Lung (tissue), 12 donors: ENCODE data around the gene NAALADL2. TPM values are rescaled to one million over a fixed set of nuclear protein-coding genes. Genes with fewer than 3 reads are reported as not detected.

Experiments
- ATAC-seq: fragments of 200-7000 bp; cut with Tn5 transposase; one replicate; pipeline ENCODE4 v1.9.1; 2020; ENCODE audit warnings: moderate number of reproducible peaks; ENCODE audit not compliant: insufficient read depth, low FRiP score
- DNase-seq, 3 donors: peaks; one replicate each; pipeline ENCODE4 v3.0.0-alpha.2; 2013 to 2017
- H3K27ac ChIP-seq, 2 donors: one replicate each; pipeline ENCODE4 v1.5.1; 2013; ENCODE audit warnings: mild to moderate bottlenecking in 2 of 2, moderate library complexity in 2 of 2, control low read depth in 1 of 2, inconsistent platforms in 1 of 2, low read depth in 1 of 2, low read length in 1 of 2
- H3K27me3 ChIP-seq, 3 donors: one replicate each; pipeline ENCODE4 v1.5.1; 2013; ENCODE audit warnings: low read length in 2 of 3; ENCODE audit not compliant: control insufficient read depth in 3 of 3, insufficient read depth in 3 of 3
- H3K36me3 ChIP-seq, 4 donors: one replicate each; pipeline ENCODE4 v1.5.1; 2013; ENCODE audit warnings: low read length in 4 of 4, mild to moderate bottlenecking in 1 of 4, moderate library complexity in 1 of 4; ENCODE audit not compliant: control insufficient read depth in 4 of 4, insufficient read depth in 4 of 4
- H3K4me1 ChIP-seq, 5 donors: one replicate each; pipeline ENCODE4 v1.5.1; 2013; ENCODE audit warnings: low read length in 5 of 5, mild to moderate bottlenecking in 2 of 5, moderate library complexity in 1 of 5; ENCODE audit not compliant: control insufficient read depth in 5 of 5, insufficient read depth in 5 of 5
- H3K4me3 ChIP-seq: one replicate; pipeline ENCODE4 v1.5.1; 2013; ENCODE audit warnings: mild to moderate bottlenecking, control low read depth, moderate library complexity
- H3K9ac ChIP-seq, 2 donors: one replicate each; pipeline ENCODE4 v1.5.1; 2013; ENCODE audit warnings: low read length in 2 of 2, control low read depth in 1 of 2; ENCODE audit not compliant: insufficient read depth in 1 of 2
- H3K9me3 ChIP-seq, 4 donors: one replicate each; pipeline ENCODE4 v1.5.1; 2013; ENCODE audit warnings: low read length in 3 of 4, mild to moderate bottlenecking in 1 of 4, moderate library complexity in 1 of 4; ENCODE audit not compliant: control insufficient read depth in 4 of 4, insufficient read depth in 3 of 4
- WGBS, 2 donors: extraction: QIAGEN DNeasy Blood & Tissue Kit; methylation state at CpG; one replicate each; pipeline ENCODE4 v1.1.7; 2013; 5-methylcytosine and 5-hydroxymethylcytosine counted together
- polyA plus RNA-seq, 2 donors: library from polyadenylated mRNA; stranded (reverse); fragments of 200-250 nt; gene quantifications; one replicate each; pipeline ENCODE4 v1.2.1, GENCODE V29; 2013
- total RNA-seq, 2 donors: library from RNA; depleted of rRNA in 1 of 2; stranded (reverse); fragments of >200 nt in 1 of 2; gene quantifications; one replicate each; pipeline ENCODE4 v1.2.1, GENCODE V29; 2014 to 2021
- TF ChIP-seq, protein P1 (sequence below): IDR thresholded peaks from 2 replicates; pipeline ENCODE4 v1.5.1; 2012; ENCODE audit warnings: mild to moderate bottlenecking; ENCODE audit errors: control extremely low read depth, extremely low read depth
- donor health status: control.
- donor health status: control.
- donor health status: Bipolar disorder and iron deficiency.
- donor health status: healthy.
- donor health status: DM: yes; HTN: yes; CAD: no.

NAALADL2 gene
- total and polyA plus RNA-seq, 4 donors: 0.49 to 46.7 (median 4.7) TPM

DNA sequence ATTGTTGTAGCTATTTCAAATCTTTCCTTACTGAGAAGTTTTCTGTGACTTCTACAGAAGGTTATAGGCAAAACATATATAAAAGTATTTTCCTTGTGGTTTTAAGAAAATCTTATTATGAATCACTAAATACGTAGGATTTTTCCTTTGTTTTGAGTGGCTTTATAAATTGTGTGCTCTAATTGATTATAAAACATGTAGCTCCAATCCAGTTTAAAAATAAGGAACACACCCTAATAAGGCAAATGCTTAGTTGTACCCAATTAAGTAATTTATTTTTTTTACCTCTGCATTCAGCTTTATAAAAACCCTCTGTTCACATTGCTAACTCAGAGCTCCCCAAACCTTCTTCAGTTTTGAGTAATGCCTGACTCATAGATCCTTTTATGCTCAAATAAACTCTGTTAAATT lies 408.0 kb downstream of the NAALADL2 start:
- H3K27me3 ChIP-seq: no peaks in the 10 kb centered on the region
- TF ChIP-seq, protein P1, sequence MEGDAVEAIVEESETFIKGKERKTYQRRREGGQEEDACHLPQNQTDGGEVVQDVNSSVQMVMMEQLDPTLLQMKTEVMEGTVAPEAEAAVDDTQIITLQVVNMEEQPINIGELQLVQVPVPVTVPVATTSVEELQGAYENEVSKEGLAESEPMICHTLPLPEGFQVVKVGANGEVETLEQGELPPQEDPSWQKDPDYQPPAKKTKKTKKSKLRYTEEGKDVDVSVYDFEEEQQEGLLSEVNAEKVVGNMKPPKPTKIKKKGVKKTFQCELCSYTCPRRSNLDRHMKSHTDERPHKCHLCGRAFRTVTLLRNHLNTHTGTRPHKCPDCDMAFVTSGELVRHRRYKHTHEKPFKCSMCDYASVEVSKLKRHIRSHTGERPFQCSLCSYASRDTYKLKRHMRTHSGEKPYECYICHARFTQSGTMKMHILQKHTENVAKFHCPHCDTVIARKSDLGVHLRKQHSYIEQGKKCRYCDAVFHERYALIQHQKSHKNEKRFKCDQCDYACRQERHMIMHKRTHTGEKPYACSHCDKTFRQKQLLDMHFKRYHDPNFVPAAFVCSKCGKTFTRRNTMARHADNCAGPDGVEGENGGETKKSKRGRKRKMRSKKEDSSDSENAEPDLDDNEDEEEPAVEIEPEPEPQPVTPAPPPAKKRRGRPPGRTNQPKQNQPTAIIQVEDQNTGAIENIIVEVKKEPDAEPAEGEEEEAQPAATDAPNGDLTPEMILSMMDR: no peak
- ATAC-seq (no peak), DNase-seq (no peak)
- H3K4me1 ChIP-seq: peaks cover 0 to 6% (median 0%) of the 10 kb centered on the region in 5 donors
- no peaks in the 10 kb centered on the region for H3K36me3 ChIP-seq
- WGBS, 2 donors: 92% methylated on average over 1 of the region's 1 CpG
- H3K9ac ChIP-seq: no peak overlapping the region
- no peak overlapping the region for H3K4me3 ChIP-seq
- H3K9me3 ChIP-seq: no peaks in the 10 kb centered on the region
- no peak overlapping the region for H3K27ac ChIP-seq

DNA sequence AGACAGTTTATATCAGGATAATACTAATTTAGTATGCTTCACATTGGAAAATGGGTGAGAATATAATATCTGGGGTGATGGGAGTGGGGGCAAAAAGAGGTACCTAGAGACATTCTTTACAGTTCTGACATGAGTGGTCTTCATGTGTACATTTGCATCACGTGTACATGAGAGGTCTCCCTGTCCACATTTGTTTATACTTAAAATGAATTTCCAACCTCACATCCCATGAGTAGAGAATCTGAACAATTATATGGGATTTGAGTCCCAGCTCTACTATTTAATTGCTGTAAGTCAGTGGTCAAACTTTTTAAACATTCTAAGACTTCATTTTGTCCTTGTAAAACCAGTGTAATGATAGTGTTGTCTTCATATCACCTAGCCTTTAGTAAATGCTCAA lies 408.4 kb downstream of the NAALADL2 start:
- Histone ChIP-seq H3K9ac (no peak overlapping the region), H3K4me3 (no peak overlapping the region), H3K27ac (no peak overlapping the region), H3K4me1 (peaks cover 0 to 6% (median 0%) of the 10 kb centered on the region in 5 donors), H3K36me3 (no peaks in the 10 kb centered on the region), H3K9me3 (no peaks in the 10 kb centered on the region), H3K27me3 (no peaks in the 10 kb centered on the region)
- ATAC-seq (no peak), DNase-seq (no peak)
- 0 to 37% methylated on average over 1 of the region's 1 CpG for WGBS, 2 donors
- TF ChIP-seq, protein P1: no peak

DNA sequence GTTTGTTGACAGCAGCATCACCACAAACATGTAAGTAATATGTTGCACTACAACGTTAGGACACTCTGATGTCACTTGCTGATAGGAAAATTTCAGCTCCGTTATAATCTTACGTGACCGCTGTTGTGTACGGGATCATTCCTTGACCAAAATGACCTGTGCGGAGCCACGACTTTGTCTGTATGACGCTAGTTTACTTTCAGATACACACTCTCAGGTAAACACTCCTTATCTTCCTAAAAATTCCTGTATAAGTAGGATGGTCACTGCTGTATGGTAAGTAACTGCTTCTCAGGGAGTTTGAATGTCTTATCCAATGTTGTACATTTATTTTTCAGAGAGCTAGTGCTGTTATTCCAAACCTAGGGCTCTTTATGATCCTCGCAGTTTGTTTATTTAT lies 410.3 kb downstream of the NAALADL2 start:
- TF ChIP-seq, protein P1: no peak
- DNase-seq (no peak), ATAC-seq (no peak)
- Histone ChIP-seq H3K27me3 (no peaks in the 10 kb centered on the region), H3K36me3 (no peaks in the 10 kb centered on the region), H3K9ac (no peak overlapping the region), H3K27ac (no peak overlapping the region), H3K4me3 (no peak overlapping the region), H3K9me3 (no peaks in the 10 kb centered on the region), H3K4me1 (peaks cover 0 to 6% (median 3%) of the 10 kb centered on the region in 5 donors)
- 92 to 93% methylated on average over 9 of the region's 9 CpGs for WGBS, 2 donors

DNA sequence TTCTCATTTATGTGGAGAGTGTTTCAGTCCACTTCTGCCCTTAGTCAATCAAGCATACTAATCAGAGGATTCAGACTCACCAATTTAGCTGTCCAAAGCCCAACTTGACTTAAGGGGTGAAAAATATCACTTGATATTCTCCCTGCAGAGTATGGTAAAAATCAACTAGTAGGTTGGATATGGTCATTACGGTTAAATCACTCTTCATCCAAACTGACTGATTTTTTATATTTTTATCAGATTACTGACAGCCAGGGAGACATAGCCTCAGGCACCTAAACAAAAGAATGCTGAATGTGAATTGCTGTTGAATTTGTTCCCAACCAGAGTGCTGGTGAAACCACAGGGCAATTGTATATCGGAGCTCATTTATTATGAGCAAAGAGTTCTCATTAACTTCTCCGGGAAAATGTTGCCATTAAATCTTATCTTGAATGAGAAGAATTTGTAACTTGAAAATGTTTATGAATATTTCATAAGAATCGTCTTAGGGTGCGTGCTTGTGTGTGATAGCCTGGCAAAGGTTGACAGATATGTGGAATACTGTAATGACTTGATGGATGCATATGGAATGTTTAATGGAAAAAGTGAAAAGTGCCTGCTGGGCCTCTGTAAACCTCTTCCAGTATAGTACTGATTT lies 411.2 kb downstream of the NAALADL2 start:
- Histone ChIP-seq H3K27me3 (no peaks in the 10 kb centered on the region), H3K9ac (no peak overlapping the region), H3K4me1 (peaks cover 0 to 6% (median 3%) of the 10 kb centered on the region in 5 donors), H3K36me3 (no peaks in the 10 kb centered on the region), H3K9me3 (no peaks in the 10 kb centered on the region), H3K4me3 (no peak overlapping the region), H3K27ac (no peak overlapping the region)
- WGBS, 2 donors: 67 to 76% methylated on average over 5 of the region's 5 CpGs
- peak in 2 of 3 donors; percentile 24 to 36 for DNase-seq
- TF ChIP-seq, protein P1: no peak
- ATAC-seq: no peak
